ENCODE measurements around the gene SFXN5. TPM values are rescaled to one million over a fixed set of nuclear protein-coding genes. Genes with fewer than 3 reads are reported as not detected.

The SFXN5 gene
- total RNA-seq, 1 experiment from 2014 or later: 22.0 TPM

GRCh38 chr2:73027340-73027739 is 44.2 kb downstream of the SFXN5 start:
- Histone ChIP-seq H3K4me3 (ENCODE audit: low read length) (no peak overlapping the region), H3K9ac (ENCODE audit: low read length) (no peak overlapping the region), H3K27ac (ENCODE audit: low read length) (no peak overlapping the region), H3K4me2 (ENCODE audit: low read length) (no peak overlapping the region), H3K79me2 (ENCODE audit: low read length) (no peaks in the 10 kb centered on the region), H3K9me2 (replicated peaks; ENCODE audit: low read length) (no peaks in the 10 kb centered on the region), H3K27me3 (ENCODE audit: low read length) (no peaks in the 10 kb centered on the region), H3K9me3 (ENCODE audit: low read length) (no peaks in the 10 kb centered on the region), H2AFZ (ENCODE audit: low read length) (no peak overlapping the region), H3K4me1 (ENCODE audit: insufficient read depth, low read length) (no peaks in the 10 kb centered on the region), H3K36me3 (ENCODE audit: low read depth, low read length) (no peaks in the 10 kb centered on the region), H3F3A (ENCODE audit: low read length, unreplicated experiment) (no peaks in the 10 kb centered on the region), H4K20me1 (ENCODE audit: low read length) (no peaks in the 10 kb centered on the region)
- BruUV-seq (replicated peaks): no TSS peak
- TF ChIP-seq EZH2 (IDR thresholded peaks at IDR 0.05; ENCODE audit: low read length, unreplicated experiment) (no peak), CTCF (conservative IDR thresholded peaks at IDR 0.05; ENCODE audit: low read depth, low read length) (no peak), EZH2phosphoT487 (IDR thresholded peaks at IDR 0.05; ENCODE audit: borderline replicate concordance, low read length) (no peak)
- CTCF ChIA-PET: no interaction called here
- intact Hi-C loops (cut with micrococcal nuclease): no loop called here
- POLR2A ChIA-PET (ENCODE audit: unreplicated experiment): no interaction called here
- no peak for DNase-seq
- ATAC-seq: no peak

GRCh38 chr2:73023497-73023896 is 48.0 kb downstream of the SFXN5 start:
- no peaks in the 10 kb centered on the region for H3K79me2 ChIP-seq (ENCODE audit: low read length)
- H3K4me1 ChIP-seq (ENCODE audit: insufficient read depth, low read length): no peaks in the 10 kb centered on the region; the same call in 1 of the 2 replicates
- no peak overlapping the region for H3K27ac ChIP-seq (ENCODE audit: low read length)
- no peak for ATAC-seq
- H3K4me3 ChIP-seq (ENCODE audit: low read length): no peak overlapping the region
- CTCF ChIA-PET: no interaction called here
- no peak overlapping the region for H3K4me2 ChIP-seq (ENCODE audit: low read length)
- H3K9me2 ChIP-seq (replicated peaks; ENCODE audit: low read length): no peaks in the 10 kb centered on the region
- no peak overlapping the region for H3K9ac ChIP-seq (ENCODE audit: low read length)
- no peak overlapping the region for H2AFZ ChIP-seq (ENCODE audit: low read length)
- H3K36me3 ChIP-seq (ENCODE audit: low read depth, low read length): peaks cover 9% of the 10 kb centered on the region; the same call in 1 of the 2 replicates
- H4K20me1 ChIP-seq (ENCODE audit: low read length): no peaks in the 10 kb centered on the region
- BruUV-seq (replicated peaks): no TSS peak
- intact Hi-C loops (cut with micrococcal nuclease): no loop called here
- DNase-seq: no peak
- no peaks in the 10 kb centered on the region for H3K27me3 ChIP-seq (ENCODE audit: low read length)
- H3F3A ChIP-seq (ENCODE audit: low read length, unreplicated experiment): no peaks in the 10 kb centered on the region
- POLR2A ChIA-PET (ENCODE audit: unreplicated experiment): no interaction called here
- H3K9me3 ChIP-seq (ENCODE audit: low read length): no peaks in the 10 kb centered on the region
- TF ChIP-seq EZH2 (IDR thresholded peaks at IDR 0.05; ENCODE audit: low read length, unreplicated experiment) (no peak), EZH2phosphoT487 (IDR thresholded peaks at IDR 0.05; ENCODE audit: borderline replicate concordance, low read length) (no peak), CTCF (conservative IDR thresholded peaks at IDR 0.05; ENCODE audit: low read depth, low read length) (no peak)

GRCh38 chr2:73022024-73022568 is 49.4 kb downstream of the SFXN5 start:
- H3F3A ChIP-seq (ENCODE audit: low read length, unreplicated experiment): no peaks in the 10 kb centered on the region
- H4K20me1 ChIP-seq (ENCODE audit: low read length): no peaks in the 10 kb centered on the region
- CTCF ChIA-PET: no interaction called here
- POLR2A ChIA-PET (ENCODE audit: unreplicated experiment): interaction anchor here (0.8 kb wide), 1 partner anchor 60 kb away, joined by 17 read pairs; no protein-coding TSS in a partner anchor
- H3K4me2 ChIP-seq (ENCODE audit: low read length): no peak overlapping the region
- TF ChIP-seq EZH2 (IDR thresholded peaks at IDR 0.05; ENCODE audit: low read length, unreplicated experiment) (no peak), CTCF (conservative IDR thresholded peaks at IDR 0.05; ENCODE audit: low read depth, low read length) (no peak), EZH2phosphoT487 (IDR thresholded peaks at IDR 0.05; ENCODE audit: borderline replicate concordance, low read length) (no peak)
- peaks cover 10% of the 10 kb centered on the region; the same call in 1 of the 2 replicates for H3K36me3 ChIP-seq (ENCODE audit: low read depth, low read length)
- no peaks in the 10 kb centered on the region for H3K27me3 ChIP-seq (ENCODE audit: low read length)
- H3K9me3 ChIP-seq (ENCODE audit: low read length): no peaks in the 10 kb centered on the region
- no peak overlapping the region for H3K4me3 ChIP-seq (ENCODE audit: low read length)
- intact Hi-C loops (cut with micrococcal nuclease): no loop called here
- H3K4me1 ChIP-seq (ENCODE audit: insufficient read depth, low read length): no peaks in the 10 kb centered on the region; the same call in 1 of the 2 replicates
- no peak for ATAC-seq
- no peak overlapping the region for H3K9ac ChIP-seq (ENCODE audit: low read length)
- DNase-seq: no peak
- BruUV-seq (replicated peaks): no TSS peak
- no peaks in the 10 kb centered on the region for H3K79me2 ChIP-seq (ENCODE audit: low read length)
- H3K9me2 ChIP-seq (replicated peaks; ENCODE audit: low read length): no peaks in the 10 kb centered on the region
- H2AFZ ChIP-seq (ENCODE audit: low read length): no peak overlapping the region
- H3K27ac ChIP-seq (ENCODE audit: low read length): no peak overlapping the region
